Type B pancreatic cell (in vitro differentiated cells): ENCODE data around the gene PCDHGA12. TPM values are rescaled to one million over a fixed set of nuclear protein-coding genes. Genes with fewer than 3 reads are reported as not detected.
"Not testable (repeated sequence)": the region's sequence is repeated elsewhere in the genome, so short reads cannot be mapped to it uniquely, and the experiment has no call there.

Source experiments
- DNase-seq: peaks from one replicate; pipeline ENCODE4 v3.0.0; 2021; ENCODE audit warnings: mixed read lengths; ENCODE audit not compliant: unreplicated experiment; ENCODE audit errors: extremely low spot score
- H3K27ac Mint-ChIP-seq: 2 replicates; pipeline ENCODE4 v1.8.0; 2021; ENCODE audit warnings: mild to moderate bottlenecking, mixed read lengths
- H3K27me3 Mint-ChIP-seq: 2 replicates; pipeline ENCODE4 v1.8.0; 2021; ENCODE audit warnings: mixed read lengths
- H3K36me3 Mint-ChIP-seq: 2 replicates; pipeline ENCODE4 v1.8.0; 2021; ENCODE audit warnings: mixed read lengths
- H3K4me1 Mint-ChIP-seq: one replicate; pipeline ENCODE4 v1.8.0; 2021; ENCODE audit warnings: mixed read lengths; ENCODE audit not compliant: unreplicated experiment
- H3K4me3 Mint-ChIP-seq: 2 replicates; pipeline ENCODE4 v1.8.0; 2021; ENCODE audit warnings: mild to moderate bottlenecking, mixed read lengths
- H3K9me3 Mint-ChIP-seq: 2 replicates; pipeline ENCODE4 v1.8.0; 2021; ENCODE audit warnings: mixed read lengths
- total RNA-seq: library from RNA; stranded (reverse); gene quantifications from 2 replicates; pipeline ENCODE4 v1.2.1, GENCODE V29; 2021; ENCODE audit warnings: low replicate concordance
- TF ChIP-seq, protein P1 (sequence below): fragments of 200-600 bp; sonication (generic); conservative IDR thresholded peaks from 2 replicates; pipeline ENCODE4 v1.5.0; 2021; ENCODE audit warnings: antibody characterized with exemption, mild to moderate bottlenecking

The PCDHGA12 gene
- total RNA-seq, 1 donor from 2014 or later: 1.7 TPM

DNA sequence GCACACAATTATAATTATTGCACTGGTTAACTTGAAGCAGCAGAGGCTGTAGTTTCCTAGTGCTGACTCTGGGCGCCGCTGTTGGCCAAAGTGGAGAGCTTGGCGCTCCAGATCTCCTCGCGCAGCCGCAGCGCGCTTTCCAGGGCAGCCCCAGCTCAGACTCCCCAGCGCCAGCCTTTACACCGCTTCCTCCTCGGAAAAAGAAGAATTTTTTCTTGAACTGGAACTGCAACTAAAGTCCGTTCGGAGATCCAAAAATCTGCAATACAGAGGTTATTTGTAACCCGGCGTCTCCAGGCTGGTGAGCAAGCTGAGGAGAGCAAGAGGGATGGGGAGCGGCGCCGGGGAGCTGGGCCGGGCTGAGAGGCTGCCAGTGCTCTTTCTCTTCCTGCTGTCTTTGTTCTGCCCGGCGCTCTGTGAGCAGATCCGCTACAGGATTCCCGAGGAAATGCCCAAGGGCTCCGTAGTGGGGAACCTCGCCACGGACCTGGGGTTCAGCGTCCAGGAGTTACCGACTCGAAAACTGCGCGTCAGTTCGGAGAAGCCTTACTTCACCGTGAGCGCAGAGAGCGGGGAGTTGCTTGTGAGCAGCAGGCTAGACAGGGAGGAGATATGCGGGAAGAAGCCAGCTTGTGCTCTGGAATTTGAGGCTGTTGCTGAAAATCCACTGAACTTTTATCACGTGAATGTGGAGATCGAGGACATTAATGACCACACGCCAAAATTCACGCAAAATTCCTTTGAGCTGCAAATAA lies 42.6 kb upstream of the PCDHGA12 start, which contains the start of gene PCDHGB4:
Gene PCDHGB4, plus strand, starts transcription at position 142 of the 755 bp plus-strand sequence. Its CDS starts 187 bp downstream, at position 329.
- DNase-seq: peak; percentile 67
- H3K27ac Mint-ChIP-seq, H3K27me3 Mint-ChIP-seq, H3K9me3 Mint-ChIP-seq, H3K4me1 Mint-ChIP-seq: not testable (repeated sequence)
- H3K36me3 Mint-ChIP-seq: peaks cover 16% of the 10 kb centered on the region
- peak within 1 kb of the TSS; percentile 85 for H3K4me3 Mint-ChIP-seq
- TF ChIP-seq, protein P1, sequence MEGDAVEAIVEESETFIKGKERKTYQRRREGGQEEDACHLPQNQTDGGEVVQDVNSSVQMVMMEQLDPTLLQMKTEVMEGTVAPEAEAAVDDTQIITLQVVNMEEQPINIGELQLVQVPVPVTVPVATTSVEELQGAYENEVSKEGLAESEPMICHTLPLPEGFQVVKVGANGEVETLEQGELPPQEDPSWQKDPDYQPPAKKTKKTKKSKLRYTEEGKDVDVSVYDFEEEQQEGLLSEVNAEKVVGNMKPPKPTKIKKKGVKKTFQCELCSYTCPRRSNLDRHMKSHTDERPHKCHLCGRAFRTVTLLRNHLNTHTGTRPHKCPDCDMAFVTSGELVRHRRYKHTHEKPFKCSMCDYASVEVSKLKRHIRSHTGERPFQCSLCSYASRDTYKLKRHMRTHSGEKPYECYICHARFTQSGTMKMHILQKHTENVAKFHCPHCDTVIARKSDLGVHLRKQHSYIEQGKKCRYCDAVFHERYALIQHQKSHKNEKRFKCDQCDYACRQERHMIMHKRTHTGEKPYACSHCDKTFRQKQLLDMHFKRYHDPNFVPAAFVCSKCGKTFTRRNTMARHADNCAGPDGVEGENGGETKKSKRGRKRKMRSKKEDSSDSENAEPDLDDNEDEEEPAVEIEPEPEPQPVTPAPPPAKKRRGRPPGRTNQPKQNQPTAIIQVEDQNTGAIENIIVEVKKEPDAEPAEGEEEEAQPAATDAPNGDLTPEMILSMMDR: peak; percentile 67

DNA sequence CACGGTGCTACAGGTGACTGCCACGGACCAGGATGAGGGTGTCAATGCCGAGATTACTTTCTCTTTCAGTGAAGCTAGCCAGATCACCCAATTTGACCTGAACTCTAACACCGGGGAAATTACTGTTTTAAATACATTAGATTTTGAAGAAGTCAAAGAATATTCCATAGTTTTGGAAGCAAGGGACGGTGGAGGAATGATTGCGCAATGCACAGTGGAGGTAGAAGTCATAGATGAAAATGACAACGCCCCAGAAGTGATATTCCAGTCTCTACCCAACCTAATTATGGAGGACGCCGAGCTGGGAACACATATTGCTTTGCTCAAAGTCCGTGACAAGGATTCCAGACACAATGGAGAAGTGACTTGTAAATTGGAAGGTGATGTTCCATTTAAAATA lies 41.6 kb upstream of the PCDHGA12 start:
- Mint-ChIP-seq H3K27ac (no peak overlapping the region), H3K27me3 (no peaks in the 10 kb centered on the region), H3K4me3 (peak overlapping the region; percentile 68), H3K36me3 (peaks cover 16% of the 10 kb centered on the region), H3K9me3 (peaks cover 6% of the 10 kb centered on the region), H3K4me1 (no peaks in the 10 kb centered on the region)
- no peak for DNase-seq
- TF ChIP-seq, protein P1: no peak

DNA sequence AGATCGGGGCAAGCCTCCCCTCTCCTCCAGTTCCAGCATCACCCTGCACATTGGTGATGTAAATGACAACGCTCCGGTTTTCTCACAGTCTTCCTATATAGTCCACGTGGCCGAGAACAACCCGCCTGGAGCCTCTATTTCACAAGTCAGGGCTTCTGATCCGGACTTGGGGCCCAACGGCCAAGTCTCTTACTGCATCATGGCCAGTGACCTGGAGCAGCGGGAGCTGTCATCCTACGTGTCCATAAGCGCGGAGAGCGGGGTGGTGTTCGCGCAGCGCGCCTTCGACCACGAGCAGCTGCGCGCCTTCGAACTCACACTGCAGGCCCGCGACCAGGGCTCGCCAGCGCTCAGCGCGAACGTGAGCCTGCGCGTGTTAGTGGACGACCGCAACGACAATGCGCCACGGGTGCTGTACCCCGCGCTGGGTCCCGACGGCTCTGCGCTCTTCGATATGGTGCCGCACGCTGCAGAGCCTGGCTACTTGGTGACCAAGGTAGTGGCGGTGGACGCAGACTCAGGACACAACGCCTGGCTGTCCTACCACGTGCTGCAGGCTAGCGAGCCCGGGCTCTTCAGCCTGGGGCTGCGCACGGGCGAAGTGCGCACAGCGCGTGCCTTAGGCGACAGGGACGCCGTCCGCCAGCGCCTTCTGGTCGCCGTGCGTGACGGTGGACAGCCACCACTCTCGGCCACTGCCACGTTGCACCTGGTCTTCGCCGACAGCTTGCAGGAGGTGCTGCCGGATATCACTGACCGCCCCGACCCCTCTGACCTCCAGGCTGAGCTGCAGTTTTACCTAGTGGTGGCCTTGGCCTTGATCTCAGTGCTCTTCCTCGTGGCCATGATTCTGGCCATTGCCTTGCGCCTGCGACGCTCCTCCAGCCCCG lies 40.9 kb upstream of the PCDHGA12 start:
- peak; percentile 55 for DNase-seq
- TF ChIP-seq, protein P1: no peak
- H3K9me3 Mint-ChIP-seq: peaks cover 10% of the 10 kb centered on the region
- no peaks in the 10 kb centered on the region for H3K27me3 Mint-ChIP-seq
- H3K4me1 Mint-ChIP-seq: no peaks in the 10 kb centered on the region
- peaks cover 20% of the 10 kb centered on the region for H3K36me3 Mint-ChIP-seq
- peak overlapping the region; percentile 4 for H3K27ac Mint-ChIP-seq
- H3K4me3 Mint-ChIP-seq: no peak overlapping the region

GRCh38 chr5:141392429-141393198 lies 37.7 kb upstream of the PCDHGA12 start, which contains the start of gene PCDHGA8:
PCDHGA8 (plus strand) TSS chr5:141392633; CDS start chr5:141392814, 181 bp downstream.
- Mint-ChIP-seq H3K27me3 (no peaks in the 10 kb centered on the region), H3K9me3 (peaks cover 14% of the 10 kb centered on the region), H3K4me1 (no peaks in the 10 kb centered on the region), H3K27ac (no peak within 1 kb of the TSS), H3K36me3 (peaks cover 22% of the 10 kb centered on the region), H3K4me3 (no peak within 1 kb of the TSS)
- TF ChIP-seq, protein P1: no peak
- DNase-seq: no peak

- H3K36me3 Mint-ChIP-seq: peaks cover 22% of the 10 kb centered on the region
- H3K9me3 Mint-ChIP-seq: peaks cover 14% of the 10 kb centered on the region
These were observed 37.0 kb upstream of the PCDHGA12 start for GRCh38 chr5:141393267-141393666.

DNA sequence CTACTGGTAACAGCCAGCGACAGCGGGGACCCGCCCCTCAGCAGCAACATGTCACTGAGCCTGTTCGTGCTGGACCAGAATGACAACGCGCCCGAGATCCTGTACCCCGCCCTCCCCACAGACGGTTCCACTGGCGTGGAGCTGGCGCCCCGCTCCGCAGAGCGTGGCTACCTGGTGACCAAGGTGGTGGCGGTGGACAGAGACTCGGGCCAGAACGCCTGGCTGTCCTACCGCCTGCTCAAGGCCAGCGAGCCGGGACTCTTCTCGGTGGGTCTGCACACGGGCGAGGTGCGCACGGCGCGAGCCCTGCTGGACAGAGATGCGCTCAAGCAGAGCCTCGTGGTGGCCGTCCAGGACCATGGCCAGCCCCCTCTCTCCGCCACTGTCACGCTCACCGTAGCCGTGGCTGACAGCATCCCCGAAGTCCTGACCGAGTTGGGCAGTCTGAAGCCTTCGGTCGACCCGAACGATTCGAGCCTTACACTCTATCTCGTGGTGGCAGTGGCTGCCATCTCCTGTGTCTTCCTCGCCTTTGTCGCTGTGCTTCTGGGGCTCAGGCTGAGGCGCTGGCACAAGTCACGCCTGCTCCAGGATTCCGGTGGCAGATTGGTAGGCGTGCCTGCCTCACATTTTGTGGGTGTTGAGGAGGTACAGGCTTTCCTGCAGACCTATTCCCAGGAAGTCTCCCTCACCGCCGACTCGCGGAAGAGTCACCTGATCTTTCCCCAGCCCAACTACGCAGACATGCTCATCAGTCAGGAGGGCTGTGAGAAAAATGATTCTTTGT lies 35.7 kb upstream of the PCDHGA12 start:
- Mint-ChIP-seq H3K9me3 (peaks cover 14% of the 10 kb centered on the region), H3K36me3 (peaks cover 15% of the 10 kb centered on the region)
- DNase-seq, H3K4me3 Mint-ChIP-seq, H3K27ac Mint-ChIP-seq, H3K4me1 Mint-ChIP-seq, H3K27me3 Mint-ChIP-seq: not testable (repeated sequence)

More at GRCh38 chr5:141393267-141393666, 37.0 kb upstream of the PCDHGA12 start:
- no peaks in the 10 kb centered on the region for H3K4me1 Mint-ChIP-seq
- DNase-seq: no peak
- TF ChIP-seq, protein P1: no peak
- H3K27ac Mint-ChIP-seq: no peak overlapping the region
- no peaks in the 10 kb centered on the region for H3K27me3 Mint-ChIP-seq
- no peak overlapping the region for H3K4me3 Mint-ChIP-seq
